SW 1271 (cell line): ENCODE results near the gene UFM1.
"Not testable (repeated sequence)": the region's sequence is repeated elsewhere in the genome, so short reads cannot be mapped to it uniquely, and the experiment has no call there.

ENCODE experiments used
- DNase-seq, 2 experiments: peaks; one replicate each; lab custom pipeline; 2025; lab: John Stamatoyannopoulos, UW

The UFM1 gene

GRCh38 chr13:38349390-38350113, at the start of gene UFM1:
UFM1 (plus strand) TSS chr13:38349851; CDS start chr13:38349920, 69 bp downstream.
- peak; percentile 69 to 97 for DNase-seq

GRCh38 chr13:38301236-38301635, 48.4 kb upstream of the UFM1 start:
- no peak for DNase-seq

- DNase-seq, result no peak
Measured at GRCh38 chr13:38303816-38304320, 45.8 kb upstream of the UFM1 start.

GRCh38 chr13:38308736-38309135, 40.9 kb upstream of the UFM1 start:
- no peak for DNase-seq

GRCh38 chr13:38309397-38309796, 40.3 kb upstream of the UFM1 start:
- no peak for DNase-seq

- DNase-seq, result not testable (repeated sequence)
Measured at GRCh38 chr13:38311175-38311574, 38.5 kb upstream of the UFM1 start.

- no peak for DNase-seq
Measured at GRCh38 chr13:38316129-38316528, 33.5 kb upstream of the UFM1 start.

GRCh38 chr13:38321654-38322053, 28.0 kb upstream of the UFM1 start:
- no peak for DNase-seq

GRCh38 chr13:38325426-38325825, 24.2 kb upstream of the UFM1 start:
- DNase-seq, result no peak

GRCh38 chr13:38328699-38329098, 21.0 kb upstream of the UFM1 start:
- DNase-seq, result no peak

- no peak for DNase-seq
Measured at GRCh38 chr13:38334845-38335244, 14.8 kb upstream of the UFM1 start.

GRCh38 chr13:38338089-38338488, 11.6 kb upstream of the UFM1 start:
- no peak for DNase-seq

GRCh38 chr13:38340624-38341023, 9.0 kb upstream of the UFM1 start:
- DNase-seq, result no peak

GRCh38 chr13:38341149-38341692, 8.4 kb upstream of the UFM1 start:
- no peak for DNase-seq

- DNase-seq, result no peak
Measured at GRCh38 chr13:38346764-38347163, 2.9 kb upstream of the UFM1 start.

GRCh38 chr13:38348861-38349389, 726 bp upstream of the UFM1 start:
- DNase-seq, result no peak

GRCh38 chr13:38350114-38350617, 515 bp downstream of the UFM1 start:
- peak in 1 of 2 experiments; percentile 46 for DNase-seq

GRCh38 chr13:38355595-38356119, 6.0 kb downstream of the UFM1 start:
- DNase-seq, result no peak

- no peak for DNase-seq
Measured at GRCh38 chr13:38358684-38359083, 9.0 kb downstream of the UFM1 start.

GRCh38 chr13:38361542-38362262, 12.1 kb downstream of the UFM1 start:
- no peak for DNase-seq

- DNase-seq, result no peak
Measured at GRCh38 chr13:38363219-38363618, 13.6 kb downstream of the UFM1 start.

- not testable (repeated sequence) for DNase-seq
Measured at GRCh38 chr13:38363746-38364145, 14.1 kb downstream of the UFM1 start.
